Stimulated activated CD4-positive, alpha-beta T cell treated with anti-CD3 and anti-CD28 coated beads, Interleukin-4, amount 100 ng/mL, for 1 hour (primary cell): ENCODE measurements around the gene SIGLEC10.
A peak's percentile ranks its signal among the peaks of the same experiment; 100 is the strongest.

ENCODE experiments used
- DNase-seq: peaks from one replicate; pipeline ENCODE4 v3.0.0-alpha.2; 2020

Gene SIGLEC10

GRCh38 chr19:51392701-51393100, 24.7 kb downstream of the SIGLEC10 start:
- DNase-seq: no peak

- no peak for DNase-seq
These were observed 26.3 kb downstream of the SIGLEC10 start for GRCh38 chr19:51391073-51391611.

GRCh38 chr19:51389143-51389542, 28.3 kb downstream of the SIGLEC10 start:
- DNase-seq: no peak

- no peak for DNase-seq
These were observed 29.5 kb downstream of the SIGLEC10 start, which contains the start of gene LIM2 for GRCh38 chr19:51387924-51388389. LIM2 (minus strand) TSS chr19:51387974; CDS start chr19:51387443, 531 bp downstream.

GRCh38 chr19:51386882-51387520, 30.4 kb downstream of the SIGLEC10 start:
- no peak for DNase-seq

- no peak for DNase-seq
These were observed 35.4 kb downstream of the SIGLEC10 start for GRCh38 chr19:51382004-51382403.

DNA sequence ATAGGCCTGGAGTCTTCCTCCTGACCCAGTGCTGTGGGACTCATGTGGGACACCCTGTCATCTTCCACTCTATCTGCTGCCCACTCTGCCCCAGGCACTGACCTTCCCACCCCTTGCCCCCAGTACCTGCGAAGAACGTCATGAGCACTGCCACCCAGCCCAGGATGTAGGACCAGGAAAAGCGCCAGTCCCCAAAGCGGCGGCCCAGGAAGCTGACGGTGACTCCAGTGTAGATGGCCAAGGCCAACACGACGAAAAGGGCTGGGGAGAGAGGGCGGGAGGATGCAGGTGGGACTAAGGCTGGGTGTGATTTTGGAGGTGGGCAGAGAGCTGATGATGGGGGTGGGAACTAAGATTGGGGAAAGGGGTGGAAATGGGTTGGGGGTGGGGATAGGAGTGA, 37.1 kb downstream of the SIGLEC10 start:
- DNase-seq: no peak

DNA sequence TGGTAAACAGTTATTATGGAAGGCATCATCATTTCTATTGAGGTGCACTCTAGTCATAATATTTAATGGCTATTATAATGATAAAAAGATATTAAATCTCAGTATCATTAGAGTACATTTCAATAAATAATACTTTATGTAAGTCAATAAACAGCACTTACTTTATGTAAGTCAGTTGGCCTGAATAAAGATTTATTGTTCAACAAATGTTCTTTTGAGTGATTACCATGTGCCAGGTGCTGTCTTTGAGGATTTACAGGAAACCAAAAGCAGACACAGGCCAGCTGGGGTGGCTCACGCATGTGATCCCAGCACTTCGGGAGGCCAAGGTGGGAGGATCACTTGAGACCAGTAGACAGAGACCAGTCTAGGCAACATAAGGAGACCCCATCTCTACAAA, 40.0 kb downstream of the SIGLEC10 start:
- no peak for DNase-seq

DNA sequence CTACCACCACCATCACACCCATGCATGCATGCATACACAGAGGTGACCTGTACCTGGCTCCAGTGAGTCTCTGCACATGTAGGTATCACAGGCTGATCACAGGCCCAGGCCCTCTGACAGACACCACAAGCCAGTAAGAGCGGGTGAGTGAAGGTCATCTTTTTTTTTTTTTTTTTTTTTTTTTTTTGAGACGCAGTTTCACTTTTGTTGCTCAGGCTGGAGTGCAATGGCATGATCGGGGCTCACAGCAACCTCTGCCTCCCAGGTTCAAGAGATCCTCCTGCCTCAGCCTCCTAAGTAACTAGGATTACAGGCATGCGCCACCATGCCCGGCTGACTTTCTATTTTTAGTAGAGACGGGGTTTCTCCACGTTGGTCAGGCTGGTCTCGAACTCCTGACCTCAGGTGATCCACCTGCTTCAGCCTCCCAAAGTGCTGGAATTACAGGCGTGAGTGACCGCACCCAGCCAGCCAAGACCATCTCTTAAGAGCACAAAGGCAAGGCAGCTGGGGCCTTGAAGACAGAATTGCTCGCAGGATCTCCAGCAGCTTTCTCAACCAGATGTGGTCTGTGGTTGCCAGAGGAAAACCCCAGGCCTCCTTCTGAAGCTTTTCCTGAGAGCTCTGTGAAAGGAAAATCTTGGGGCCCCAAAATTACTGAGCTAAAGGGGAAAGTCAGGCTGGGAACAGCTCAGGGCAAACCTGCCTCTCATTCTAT, 41.8 kb downstream of the SIGLEC10 start:
- no peak for DNase-seq

DNA sequence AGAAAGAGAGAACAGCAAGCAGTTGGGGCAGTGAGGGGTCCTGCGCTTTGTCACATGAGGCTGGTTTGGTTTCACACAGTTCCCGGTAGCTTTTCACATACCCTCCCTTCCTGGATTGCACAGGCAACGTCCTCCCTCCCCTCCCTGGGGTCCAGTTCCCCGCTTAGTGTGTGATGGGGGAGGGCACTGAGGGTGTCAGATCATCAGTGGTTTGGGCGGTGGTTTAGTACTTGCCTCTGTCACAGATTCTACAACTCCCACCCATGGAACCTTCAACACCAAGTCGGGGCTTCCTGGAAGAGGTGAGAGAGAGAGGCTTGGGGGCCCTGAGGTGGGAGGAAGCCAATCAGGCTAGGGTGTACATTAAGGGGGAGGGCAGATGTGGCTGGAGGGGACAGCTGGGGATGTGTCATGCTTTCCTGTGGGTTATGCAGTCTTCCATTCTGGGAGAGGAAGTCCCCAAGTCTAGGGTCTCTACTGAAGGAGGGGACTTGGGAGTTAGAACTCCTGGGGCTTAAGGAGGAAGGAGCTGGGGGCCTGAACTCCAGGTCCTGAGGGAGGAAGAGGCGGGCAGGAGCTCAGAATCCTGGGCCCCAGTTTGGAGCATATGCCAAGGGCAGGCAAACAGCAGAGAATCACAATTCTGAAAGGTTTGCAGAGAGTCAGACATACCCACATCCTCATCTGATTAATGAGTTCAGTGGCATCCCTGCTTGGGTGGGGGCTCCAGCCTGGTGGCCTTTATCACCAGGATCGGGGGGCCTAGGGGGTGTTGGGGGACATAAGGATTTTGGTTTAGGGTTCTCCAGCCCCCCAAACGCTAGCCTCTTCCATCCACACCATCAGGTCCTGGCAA, 44.6 kb downstream of the SIGLEC10 start, which contains the start of gene NKG7:
Gene NKG7 (minus strand): TSS at position 6 of the 856 bp plus-strand sequence. CDS start 119 bp downstream, outside the sequence.
- peak; percentile 58 for DNase-seq

DNA sequence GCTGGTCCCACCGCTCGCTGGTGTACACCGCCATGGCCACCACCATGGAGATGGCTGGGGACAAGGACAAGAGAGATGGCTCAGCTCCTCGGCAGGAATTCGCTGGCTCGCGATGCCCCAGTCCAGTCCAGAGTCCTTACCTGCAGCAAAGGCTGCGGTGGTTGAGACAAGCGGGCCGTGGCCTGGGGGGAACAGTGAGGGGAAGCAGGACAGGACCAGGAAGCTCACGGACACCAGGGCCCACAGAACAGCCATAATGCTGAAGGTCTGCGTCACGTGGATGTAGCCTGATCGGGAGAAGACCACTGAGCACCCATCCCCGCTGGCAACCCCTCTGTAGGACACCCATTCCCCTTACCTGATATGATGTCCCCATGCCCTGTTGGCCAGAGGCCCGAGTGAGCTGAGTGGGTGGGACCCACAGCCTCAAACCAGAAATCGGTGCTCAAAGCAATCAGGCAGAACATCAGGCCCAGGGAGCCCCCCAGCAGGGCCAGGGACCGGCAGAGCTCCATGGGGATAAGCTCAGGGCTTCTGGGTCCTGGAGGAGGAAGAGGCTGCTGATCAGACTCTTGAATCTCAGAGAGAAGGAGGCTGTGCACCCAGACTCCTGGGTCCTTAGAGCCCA, 45.3 kb downstream of the SIGLEC10 start:
- DNase-seq: no peak

DNA sequence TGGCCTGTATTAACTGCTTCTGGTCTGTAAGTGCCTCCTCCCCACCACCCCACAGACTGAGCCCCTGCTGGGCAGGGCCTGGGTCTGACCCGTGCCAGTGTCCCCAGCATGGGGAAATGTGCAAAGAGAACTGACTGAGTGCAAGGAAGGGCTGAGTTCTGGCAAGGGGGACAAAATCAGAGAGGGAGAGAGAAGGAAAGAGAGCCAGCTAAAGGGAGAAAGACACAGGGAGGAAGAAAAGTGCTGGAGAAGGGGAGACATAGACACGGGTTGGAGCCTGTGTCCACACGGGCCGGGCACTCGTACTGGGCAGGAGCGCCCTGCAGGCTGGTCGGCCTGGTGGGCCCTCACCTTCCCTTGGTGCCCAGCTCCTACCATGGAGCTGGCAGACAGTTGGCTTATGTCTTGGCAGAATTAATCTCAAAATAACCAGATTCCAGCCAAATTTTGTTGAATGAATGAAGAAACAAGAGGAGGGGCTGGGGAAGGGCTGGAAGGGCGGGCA, 46.2 kb downstream of the SIGLEC10 start:
- DNase-seq: no peak

DNA sequence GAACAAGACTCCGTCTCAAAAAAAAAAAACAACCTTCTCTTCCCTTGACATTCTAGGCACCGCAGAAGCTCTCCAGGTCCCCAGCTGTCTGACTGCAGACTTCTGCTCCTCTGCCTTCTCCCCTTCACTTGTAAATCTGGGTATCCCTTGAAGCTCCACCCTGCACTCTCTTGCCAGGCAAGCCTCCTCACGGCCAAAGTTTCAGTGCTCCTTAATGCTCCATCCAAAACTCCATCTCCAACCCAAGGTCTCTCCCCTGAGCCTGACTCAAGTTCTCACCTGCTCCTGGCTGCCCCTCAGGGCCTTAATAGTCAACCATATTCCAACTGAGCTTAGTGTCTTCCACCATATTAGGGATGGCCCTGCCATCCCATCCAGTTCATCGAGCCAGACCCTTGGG, 47.2 kb downstream of the SIGLEC10 start:
- DNase-seq: no peak

DNA sequence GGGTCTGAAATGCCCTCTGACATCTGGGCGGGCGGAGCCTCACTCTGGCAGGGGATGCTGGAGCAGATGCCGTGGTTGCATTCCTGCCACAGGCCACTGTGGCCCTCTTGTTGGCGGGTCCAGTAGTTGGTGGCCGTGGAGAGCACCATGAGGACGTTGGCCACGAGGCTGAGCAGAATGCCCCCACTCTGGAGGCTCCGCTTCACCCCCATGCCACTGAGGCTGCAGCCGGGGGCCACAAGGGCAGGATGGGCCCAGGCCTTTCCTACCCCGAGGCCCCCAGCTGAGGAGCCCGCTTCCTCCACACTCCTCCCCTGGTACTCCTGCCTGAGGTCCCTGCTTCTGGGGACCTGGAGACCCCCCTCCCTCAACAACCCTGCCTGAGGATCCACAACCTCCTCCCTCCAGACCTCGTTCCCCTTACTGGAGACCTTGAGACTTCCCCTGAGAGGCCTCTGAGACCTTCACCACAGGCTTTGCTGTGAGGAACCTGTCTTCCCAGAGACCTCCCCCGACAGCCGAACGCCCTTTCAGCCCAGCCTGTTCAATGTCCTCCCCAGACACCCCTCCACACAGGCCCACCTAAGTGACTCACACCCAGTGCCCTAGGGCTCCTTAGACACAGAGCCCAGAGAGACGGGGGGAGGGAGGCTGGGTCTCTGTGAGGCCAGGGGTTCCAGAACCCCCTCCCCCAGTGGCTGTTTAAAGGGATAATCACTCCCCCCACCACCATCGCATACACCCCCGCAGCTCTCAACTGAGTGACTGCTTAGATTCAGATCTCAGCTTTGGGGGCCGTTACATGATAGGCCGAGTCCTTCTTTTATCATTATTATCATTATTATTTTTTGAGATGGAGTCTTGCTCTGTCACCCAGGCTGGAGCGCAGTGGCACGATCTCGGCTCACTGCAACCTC, 48.8 kb downstream of the SIGLEC10 start, which contains the start of gene CLDND2:
Gene CLDND2 (minus strand): TSS at position 638 of the 917 bp plus-strand sequence. CDS start 426 bp downstream, at position 212.
- DNase-seq: no peak

DNA sequence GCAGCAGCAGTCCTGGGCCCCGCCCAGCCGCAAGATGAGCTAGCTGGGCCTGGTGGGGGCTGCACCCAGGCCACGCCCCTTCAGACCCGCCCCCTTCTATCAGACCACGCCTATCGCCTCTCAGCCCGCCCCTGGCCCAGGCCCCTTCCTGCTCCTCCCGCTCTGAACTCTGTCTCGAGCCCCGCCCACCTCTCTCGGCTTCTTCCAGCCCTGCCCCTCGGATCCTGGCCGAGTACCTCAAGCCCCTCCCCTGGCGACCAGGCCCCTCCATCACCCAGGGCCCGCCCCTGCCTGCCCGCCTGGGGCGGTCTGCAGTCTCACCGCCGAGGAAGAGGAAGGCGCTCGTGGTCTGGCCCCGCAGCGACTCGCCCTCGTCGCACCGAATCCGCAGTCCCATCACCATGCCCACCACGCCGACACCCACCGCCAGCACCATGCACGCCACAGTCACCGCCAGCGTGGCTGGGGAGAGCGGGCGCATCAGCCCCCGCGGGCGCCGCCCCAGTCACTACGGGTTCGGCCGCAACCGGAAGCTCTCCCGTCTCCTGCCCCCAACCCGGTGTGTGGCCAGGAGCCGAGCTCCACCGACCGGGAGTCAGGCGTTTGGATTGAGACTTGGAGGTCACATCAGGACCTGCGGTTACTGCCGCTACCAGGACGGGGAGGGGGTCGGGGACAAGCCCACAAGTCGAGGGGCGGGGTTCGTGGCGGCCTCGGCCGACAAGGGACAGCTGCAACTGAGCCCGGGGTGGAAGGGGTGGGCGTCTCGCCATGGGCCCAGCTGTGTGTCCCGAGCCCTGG, 49.7 kb downstream of the SIGLEC10 start:
- DNase-seq: peak; percentile 96

DNA sequence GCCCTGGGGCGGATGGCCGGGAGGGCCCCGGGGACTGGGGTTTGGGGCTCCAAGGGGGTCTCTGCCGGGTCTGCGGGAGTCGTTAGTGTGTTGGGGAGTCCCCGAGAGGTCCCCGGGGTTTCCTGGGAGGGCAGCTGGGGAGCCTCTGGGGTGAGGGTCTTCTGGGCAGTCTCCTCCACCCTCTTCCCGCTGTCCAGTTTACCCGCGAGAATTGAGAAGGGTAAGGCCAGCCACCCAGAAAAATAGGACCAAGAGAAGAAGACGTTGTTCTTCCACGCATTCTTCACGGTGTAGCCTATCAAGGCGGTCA, 50.2 kb downstream of the SIGLEC10 start:
- DNase-seq: no peak

DNA sequence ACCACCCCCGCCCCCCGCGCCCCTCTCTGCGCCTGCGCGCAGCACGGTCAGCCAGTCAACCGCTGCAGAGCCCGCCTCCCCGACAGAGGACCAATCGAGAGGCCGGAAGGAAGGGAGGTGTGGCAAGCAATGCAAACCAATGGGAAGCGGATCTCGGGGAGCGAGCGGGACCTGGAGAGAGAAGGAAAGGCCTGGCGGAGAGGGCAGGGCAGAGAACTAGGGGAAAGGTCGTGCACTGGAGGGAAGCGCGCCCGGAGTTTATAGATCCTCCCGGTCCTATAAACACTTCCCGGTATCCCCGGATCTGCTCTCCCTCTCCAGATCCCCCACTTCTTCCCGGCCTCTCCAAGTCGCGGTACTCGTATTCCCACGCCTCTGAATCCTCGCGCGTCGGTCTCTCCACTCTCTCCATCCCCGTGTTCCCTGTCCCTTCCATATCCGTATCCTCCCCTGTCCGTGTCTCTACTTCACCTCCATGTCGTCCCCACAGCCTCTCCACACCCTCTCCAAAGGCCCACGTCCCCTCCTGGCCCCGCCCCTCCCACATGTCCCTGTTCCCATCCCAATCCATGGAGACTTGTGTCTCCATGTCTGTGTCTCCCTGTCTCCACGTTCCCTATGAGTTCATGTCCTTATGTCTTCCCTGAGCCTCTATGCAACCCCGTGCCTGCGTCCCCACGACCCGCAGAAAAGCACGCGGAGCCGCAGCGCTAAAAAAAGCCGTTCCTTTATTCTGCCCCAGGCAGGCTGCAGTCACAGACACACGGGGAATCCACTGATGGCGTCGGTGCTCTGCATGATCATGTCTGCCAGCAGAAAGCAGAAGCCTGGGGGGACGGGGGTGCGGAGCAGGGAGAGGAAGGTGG, 50.8 kb downstream of the SIGLEC10 start:
- peak; percentile 92 for DNase-seq

DNA sequence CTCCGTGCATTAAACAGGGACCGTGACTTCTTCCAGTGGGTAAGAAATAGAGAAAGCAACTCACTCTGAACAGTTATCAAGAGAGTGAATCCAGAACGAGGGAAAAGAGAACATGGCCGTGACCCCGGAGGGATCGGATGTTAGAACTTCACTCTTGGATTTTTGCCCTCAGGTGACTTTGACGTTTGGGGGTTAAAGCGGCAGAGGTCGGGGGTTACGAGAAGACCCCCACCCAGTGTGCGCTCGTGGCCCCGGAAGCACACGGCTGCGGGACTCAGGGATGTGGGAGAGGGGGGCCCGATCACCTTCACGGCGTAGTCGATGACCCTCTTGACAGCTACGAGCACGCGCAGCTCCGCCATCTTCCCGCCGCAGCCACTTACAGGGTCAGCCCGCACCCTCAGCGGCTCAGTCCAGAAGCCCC, 51.5 kb downstream of the SIGLEC10 start, which contains the start of gene ETFB:
Gene ETFB (minus strand): TSS at position 424 of the 424 bp plus-strand sequence. CDS start 62 bp downstream, at position 362.
- DNase-seq: no peak
